GM12878 (cell line): Measurements from ENCODE around the gene FOXP4. TPM values are rescaled to one million over a fixed set of nuclear protein-coding genes. Genes with fewer than 3 reads are reported as not detected.

Source experiments
- ATAC-seq: fragments of 200-7000 bp; cut with Tn5 transposase; 3 replicates; pipeline ENCODE4 v1.9.1; 2020; ENCODE audit warnings: mild to moderate bottlenecking, moderate library complexity
- BruUV-seq: library from RNA; stranded (reverse); fragments of 400-500 nt; replicated peaks from 2 replicates; lab custom pipeline; 2021; lab: Mats Ljungman, UMichigan
- CTCF ChIA-PET: fragments of 300-600 bp; sonication (Branson Sonifier 250); formaldehyde crosslinking; extraction: SDS; loops from one replicate; lab custom pipeline; 2021; ENCODE audit warnings: inconsistent platforms; lab: Yijun Ruan, JAX
- POLR2A ChIA-PET: fragments of 350-600 bp; formaldehyde crosslinking; extraction: SDS; loops from one replicate; lab custom pipeline; 2021; ENCODE audit warnings: inconsistent platforms; lab: Charles Lee
- RAD21 ChIA-PET: fragments of 300-600 bp; sonication (Branson Sonifier 250); formaldehyde crosslinking; loops from one replicate; lab custom pipeline; 2023; ENCODE audit warnings: antibody characterized with exemption; ENCODE audit not compliant: unreplicated experiment; lab: Charles Lee
- SMC1A ChIA-PET: fragments of 300-600 bp; sonication (Branson Sonifier 250); formaldehyde crosslinking; loops from one replicate; lab custom pipeline; 2023; ENCODE audit not compliant: unreplicated experiment, uncharacterized antibody; lab: Charles Lee
- DNase-seq: peaks from one replicate; pipeline ENCODE4 v3.0.0-alpha.2; 2011; ENCODE audit warnings: low read depth, low spot score
- FAIRE-seq: peaks from 3 replicates; lab custom pipeline; 2011; peaks lifted over from hg19 to GRCh38; lab: Jason Lieb, UNC
- H2AFZ ChIP-seq: 2 replicates; pipeline ENCODE4 v1.6.0; 2011; ENCODE audit warnings: low read depth, low read length, control low read depth; ENCODE audit not compliant: control insufficient read depth
- H3K27ac ChIP-seq: 2 replicates; pipeline ENCODE4 v1.5.1; 2011; ENCODE audit warnings: control low read depth; ENCODE audit not compliant: control insufficient read depth, insufficient read depth
- H3K27me3 ChIP-seq, 2 experiments: replicated peaks in 1 of 2; 2 replicates each; pipeline versions ENCODE4 v1.6.0 to v1.6.1; 2011; ENCODE audit warnings: low read length in 1 of 2; ENCODE audit not compliant: control insufficient read depth in 2 of 2, insufficient read depth in 2 of 2
- H3K36me3 ChIP-seq, 2 experiments: 2 replicates each; pipeline ENCODE4 v1.5.1; 2011; ENCODE audit warnings: low read length in 1 of 2; ENCODE audit not compliant: control insufficient read depth in 2 of 2, insufficient read depth in 2 of 2
- H3K4me1 ChIP-seq: 2 replicates; pipeline ENCODE4 v1.6.1; 2011; ENCODE audit warnings: mild to moderate bottlenecking, low read length, moderate library complexity, mixed read lengths; ENCODE audit not compliant: control insufficient read depth, insufficient read depth
- H3K4me2 ChIP-seq: 2 replicates; pipeline ENCODE4 v1.6.0; 2011; ENCODE audit warnings: control low read depth; ENCODE audit not compliant: control insufficient read depth, insufficient read depth
- H3K4me3 ChIP-seq: fragments of 200-600 bp; sonication (generic); 2 replicates; pipeline ENCODE4 v1.5.1; 2016
- H3K79me2 ChIP-seq: 2 replicates; pipeline ENCODE4 v1.6.0; 2011; ENCODE audit warnings: low read length; ENCODE audit not compliant: control insufficient read depth, insufficient read depth
- H3K9ac ChIP-seq: 2 replicates; pipeline ENCODE4 v1.8.0; 2011; ENCODE audit warnings: low read length, control low read depth, mixed read lengths; ENCODE audit not compliant: control insufficient read depth, insufficient read depth
- H3K9me3 ChIP-seq: replicated peaks from 3 replicates; pipeline ENCODE4 v1.5.1; 2011; ENCODE audit warnings: mild to moderate bottlenecking, low read length; ENCODE audit not compliant: control insufficient read depth, insufficient read depth
- H4K20me1 ChIP-seq: 2 replicates; pipeline ENCODE4 v1.6.0; 2011; ENCODE audit not compliant: control insufficient read depth, insufficient read depth
- JUND ChIP-seq: IDR thresholded peaks from 2 replicates; pipeline ENCODE4 v1.6.1; 2012; ENCODE audit warnings: low read depth, mild to moderate bottlenecking, low read length, improper control_type of control experiment, moderate library complexity
- PKNOX1 ChIP-seq: fragments of 450-650 bp; IDR thresholded peaks from 2 replicates; pipeline ENCODE4 v1.6.1; 2016; ENCODE audit warnings: mild to moderate bottlenecking
- RBBP5 ChIP-seq: fragments of 200-600 bp; sonication (generic); conservative IDR thresholded peaks from 2 replicates; pipeline ENCODE4 v1.6.1; 2016
- RELB ChIP-seq: fragments of 450-650 bp; IDR thresholded peaks from 2 replicates; pipeline ENCODE4 v1.6.1; 2017; ENCODE audit warnings: low read depth, mild to moderate bottlenecking, moderate library complexity
- SIN3A ChIP-seq: IDR thresholded peaks from 2 replicates; pipeline ENCODE4 v1.6.1; 2012; ENCODE audit warnings: low read depth, low read length, improper control_type of control experiment
- SMC3 ChIP-seq: IDR thresholded peaks from 2 replicates; pipeline ENCODE4 v1.6.1; 2011; ENCODE audit warnings: low read length, improper control_type of control experiment, borderline replicate concordance
- STAT1 ChIP-seq: fragments of 450-650 bp; conservative IDR thresholded peaks from 2 replicates; pipeline ENCODE4 v1.6.1; 2014; ENCODE audit warnings: antibody characterized with exemption, mild to moderate bottlenecking
- WGBS: methylation state at CpG from one replicate; pipeline ENCODE4 v1.1.6; 2016; ENCODE audit warnings: low lambda C conversion rate; ENCODE audit not compliant: insufficient replicate concordance, insufficient coverage; ENCODE audit errors: missing lambda C conversion rate; 5-methylcytosine and 5-hydroxymethylcytosine counted together
- in situ Hi-C: fragments of 300-500 bp; cut with MboI; formaldehyde crosslinking; loops from 9 replicates; pipeline ENCODE4 v1.14.3; 2018; ENCODE audit warnings: mixed read lengths
- intact Hi-C: fragments of 100-400 bp; cut with micrococcal nuclease; formaldehyde crosslinking; loops from one replicate; pipeline ENCODE4 v1.14.2; 2022; ENCODE audit not compliant: unreplicated experiment
- polyA plus RNA-seq, 11 experiments: library from polyadenylated mRNA; depleted of rRNA in 4 of 11; unstranded in 6 of 11; stranded (reverse) in 5 of 11; fragments of >200 nt; fragmentation: Nextera tagmentation in 4 of 11; fragmentation: Illumina TruSeq in 1 of 11; extraction: Ambion mirVana in 4 of 11; extraction: Trizol in 1 of 11; gene quantifications; 1 replicate in 1 of 11; 2 replicates in 10 of 11; pipeline versions ENCODE4 v1.2.1 to v1.2.3, GENCODE V29; 2011 to 2016; ENCODE audit warnings: inconsistent platforms in 2 of 11, missing spikeins in 2 of 11, low read depth in 1 of 11
- total RNA-seq, 4 experiments: library from RNA; depleted of rRNA in 3 of 4; stranded (reverse); fragments of >200 nt in 3 of 4; fragmentation: Illumina TruSeq in 1 of 4; extraction: Trizol in 1 of 4; gene quantifications; 2 replicates each; pipeline versions ENCODE4 v1.2.1 to v1.2.3, GENCODE V29; 2013 to 2021
- TF ChIP-seq, protein P1 (sequence below): fragments of 450-650 bp; formaldehyde crosslinking; IDR thresholded peaks from 2 replicates; pipeline ENCODE4 v1.4.0; 2020; ENCODE audit warnings: mild to moderate bottlenecking, moderate library complexity
- TF ChIP-seq, protein P2 (sequence below): IDR thresholded peaks from 2 replicates; pipeline ENCODE4 v1.6.1; 2011; ENCODE audit warnings: low read depth, mild to moderate bottlenecking, low read length, moderate library complexity, borderline replicate concordance; ENCODE audit errors: extremely low read depth

The FOXP4 gene
- total and polyA plus RNA-seq, 10 of the 15 experiments (the other 5 are each of a cell fraction or from before 2014, with no cell fraction given) = 0.31 to 46.1 (median 2.3) TPM

- no peak for TF ChIP-seq RELB
Observed at GRCh38 chr6:41645007-41645618, 98.9 kb downstream of the FOXP4 start (continued).

- no peaks in the 10 kb centered on the region for H3K4me1 ChIP-seq
- H3K79me2 ChIP-seq = no peaks in the 10 kb centered on the region
- peaks cover 0 to 3% of the 10 kb centered on the region in 2 experiments; a peak in 3 of 4 replicates for H3K27me3 ChIP-seq
- RAD21 ChIA-PET = no interaction called here
- H3K9ac ChIP-seq = no peak overlapping the region
- BruUV-seq = no TSS peak
- DNase-seq (no peak), FAIRE-seq (no peak), ATAC-seq (no peak)
- 33% methylated on average over 14 of the region's 14 CpGs for WGBS
- in situ Hi-C loops = no loop called here
- SMC1A ChIA-PET = no interaction called here
- no peak overlapping the region for H3K4me2 ChIP-seq
- no peak overlapping the region for H3K4me3 ChIP-seq
- POLR2A ChIA-PET = no interaction called here
- H4K20me1 ChIP-seq = no peaks in the 10 kb centered on the region
- no peak overlapping the region for H3K27ac ChIP-seq
- CTCF ChIA-PET = interaction anchor here (0.7 kb wide), 1 partner anchor 16 kb away, joined by 3 read pairs; no protein-coding TSS in a partner anchor
- TF ChIP-seq SIN3A (no peak), PKNOX1 (no peak), JUND (no peak), SMC3 (no peak), RBBP5 (no peak), STAT1 (no peak)
- TF ChIP-seq, protein P1, sequence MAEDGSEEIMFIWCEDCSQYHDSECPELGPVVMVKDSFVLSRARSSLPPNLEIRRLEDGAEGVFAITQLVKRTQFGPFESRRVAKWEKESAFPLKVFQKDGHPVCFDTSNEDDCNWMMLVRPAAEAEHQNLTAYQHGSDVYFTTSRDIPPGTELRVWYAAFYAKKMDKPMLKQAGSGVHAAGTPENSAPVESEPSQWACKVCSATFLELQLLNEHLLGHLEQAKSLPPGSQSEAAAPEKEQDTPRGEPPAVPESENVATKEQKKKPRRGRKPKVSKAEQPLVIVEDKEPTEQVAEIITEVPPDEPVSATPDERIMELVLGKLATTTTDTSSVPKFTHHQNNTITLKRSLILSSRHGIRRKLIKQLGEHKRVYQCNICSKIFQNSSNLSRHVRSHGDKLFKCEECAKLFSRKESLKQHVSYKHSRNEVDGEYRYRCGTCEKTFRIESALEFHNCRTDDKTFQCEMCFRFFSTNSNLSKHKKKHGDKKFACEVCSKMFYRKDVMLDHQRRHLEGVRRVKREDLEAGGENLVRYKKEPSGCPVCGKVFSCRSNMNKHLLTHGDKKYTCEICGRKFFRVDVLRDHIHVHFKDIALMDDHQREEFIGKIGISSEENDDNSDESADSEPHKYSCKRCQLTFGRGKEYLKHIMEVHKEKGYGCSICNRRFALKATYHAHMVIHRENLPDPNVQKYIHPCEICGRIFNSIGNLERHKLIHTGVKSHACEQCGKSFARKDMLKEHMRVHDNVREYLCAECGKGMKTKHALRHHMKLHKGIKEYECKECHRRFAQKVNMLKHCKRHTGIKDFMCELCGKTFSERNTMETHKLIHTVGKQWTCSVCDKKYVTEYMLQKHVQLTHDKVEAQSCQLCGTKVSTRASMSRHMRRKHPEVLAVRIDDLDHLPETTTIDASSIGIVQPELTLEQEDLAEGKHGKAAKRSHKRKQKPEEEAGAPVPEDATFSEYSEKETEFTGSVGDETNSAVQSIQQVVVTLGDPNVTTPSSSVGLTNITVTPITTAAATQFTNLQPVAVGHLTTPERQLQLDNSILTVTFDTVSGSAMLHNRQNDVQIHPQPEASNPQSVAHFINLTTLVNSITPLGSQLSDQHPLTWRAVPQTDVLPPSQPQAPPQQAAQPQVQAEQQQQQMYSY (CRISPR knock-in tag) = no peak
- TF ChIP-seq, protein P2, sequence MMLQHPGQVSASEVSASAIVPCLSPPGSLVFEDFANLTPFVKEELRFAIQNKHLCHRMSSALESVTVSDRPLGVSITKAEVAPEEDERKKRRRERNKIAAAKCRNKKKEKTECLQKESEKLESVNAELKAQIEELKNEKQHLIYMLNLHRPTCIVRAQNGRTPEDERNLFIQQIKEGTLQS = no peak
- no peaks in the 10 kb centered on the region for H3K36me3 ChIP-seq
- no peak overlapping the region for H2AFZ ChIP-seq
- intact Hi-C loops = no loop called here
- H3K9me3 ChIP-seq = no peaks in the 10 kb centered on the region
Observed at GRCh38 chr6:41646026-41646795, 100.0 kb downstream of the FOXP4 start.
